Measurements from ENCODE around the gene WDR43.
A peak's percentile ranks its signal among the peaks of the same experiment; 100 is the strongest.

The WDR43 gene

DNA sequence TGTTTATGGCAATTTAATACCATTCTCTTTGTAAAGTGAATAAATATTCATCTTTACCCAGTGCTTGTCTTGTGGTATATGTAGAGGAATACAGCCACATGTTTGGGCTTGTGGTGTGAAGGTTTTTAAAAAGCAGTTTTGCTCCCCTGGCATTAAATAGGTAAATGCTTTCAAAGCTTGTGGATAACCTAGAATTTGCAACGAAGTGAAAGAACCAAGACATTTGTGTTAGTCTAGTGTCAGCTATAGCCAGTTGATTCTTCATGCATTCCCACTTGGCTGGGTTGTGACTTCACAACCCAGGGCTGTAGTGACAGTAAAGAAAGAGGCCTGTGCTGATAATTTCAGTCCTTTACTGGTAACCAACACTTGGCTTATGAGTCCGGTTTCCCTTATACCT is 53.7 kb downstream of the WDR43 start:
- H3K36me3 ChIP-seq, result peaks cover 26% of the 10 kb centered on the region
- H3K4me3 ChIP-seq (ENCODE audit: low read depth in 1 of 2, low read length in 1 of 2), result no peak overlapping the region
- no peaks in the 10 kb centered on the region for H3K27me3 ChIP-seq
- H3K9me3 ChIP-seq, result no peaks in the 10 kb centered on the region
- TF ChIP-seq, protein P1, sequence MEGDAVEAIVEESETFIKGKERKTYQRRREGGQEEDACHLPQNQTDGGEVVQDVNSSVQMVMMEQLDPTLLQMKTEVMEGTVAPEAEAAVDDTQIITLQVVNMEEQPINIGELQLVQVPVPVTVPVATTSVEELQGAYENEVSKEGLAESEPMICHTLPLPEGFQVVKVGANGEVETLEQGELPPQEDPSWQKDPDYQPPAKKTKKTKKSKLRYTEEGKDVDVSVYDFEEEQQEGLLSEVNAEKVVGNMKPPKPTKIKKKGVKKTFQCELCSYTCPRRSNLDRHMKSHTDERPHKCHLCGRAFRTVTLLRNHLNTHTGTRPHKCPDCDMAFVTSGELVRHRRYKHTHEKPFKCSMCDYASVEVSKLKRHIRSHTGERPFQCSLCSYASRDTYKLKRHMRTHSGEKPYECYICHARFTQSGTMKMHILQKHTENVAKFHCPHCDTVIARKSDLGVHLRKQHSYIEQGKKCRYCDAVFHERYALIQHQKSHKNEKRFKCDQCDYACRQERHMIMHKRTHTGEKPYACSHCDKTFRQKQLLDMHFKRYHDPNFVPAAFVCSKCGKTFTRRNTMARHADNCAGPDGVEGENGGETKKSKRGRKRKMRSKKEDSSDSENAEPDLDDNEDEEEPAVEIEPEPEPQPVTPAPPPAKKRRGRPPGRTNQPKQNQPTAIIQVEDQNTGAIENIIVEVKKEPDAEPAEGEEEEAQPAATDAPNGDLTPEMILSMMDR (IDR thresholded peaks at IDR 0.05), result no peak
- H3K27ac ChIP-seq, result no peak overlapping the region
- peaks cover 20 to 24% of the 10 kb centered on the region in 2 experiments for H3K4me1 ChIP-seq (ENCODE audit: control insufficient read depth in 1 of 2, insufficient read depth in 1 of 2, low read depth in 1 of 2, low read length in 1 of 2)

DNA sequence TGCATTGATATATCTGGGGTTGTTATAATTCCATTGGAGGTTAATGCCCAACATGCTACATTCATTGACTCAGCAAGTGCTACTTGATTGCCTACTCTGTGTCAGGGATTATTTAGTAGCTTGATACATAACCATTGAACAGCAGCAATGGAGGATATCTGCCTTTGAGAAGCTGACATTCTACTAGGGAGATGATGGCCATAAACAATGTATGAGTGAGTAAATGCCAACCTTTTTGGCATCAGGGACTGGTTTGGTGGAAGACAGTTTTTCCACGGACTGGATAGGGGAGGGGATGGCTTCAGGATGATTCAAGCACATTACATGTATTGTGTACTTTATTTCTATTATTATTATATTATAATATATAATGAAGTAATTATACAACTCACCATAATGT is 54.7 kb downstream of the WDR43 start:
- Histone ChIP-seq H3K4me3 (ENCODE audit: low read depth in 1 of 2, low read length in 1 of 2) (no peak overlapping the region), H3K4me1 (ENCODE audit: control insufficient read depth in 1 of 2, insufficient read depth in 1 of 2, low read depth in 1 of 2, low read length in 1 of 2) (peaks cover 26 to 29% of the 10 kb centered on the region in 2 experiments), H3K27ac (no peak overlapping the region)

DNA sequence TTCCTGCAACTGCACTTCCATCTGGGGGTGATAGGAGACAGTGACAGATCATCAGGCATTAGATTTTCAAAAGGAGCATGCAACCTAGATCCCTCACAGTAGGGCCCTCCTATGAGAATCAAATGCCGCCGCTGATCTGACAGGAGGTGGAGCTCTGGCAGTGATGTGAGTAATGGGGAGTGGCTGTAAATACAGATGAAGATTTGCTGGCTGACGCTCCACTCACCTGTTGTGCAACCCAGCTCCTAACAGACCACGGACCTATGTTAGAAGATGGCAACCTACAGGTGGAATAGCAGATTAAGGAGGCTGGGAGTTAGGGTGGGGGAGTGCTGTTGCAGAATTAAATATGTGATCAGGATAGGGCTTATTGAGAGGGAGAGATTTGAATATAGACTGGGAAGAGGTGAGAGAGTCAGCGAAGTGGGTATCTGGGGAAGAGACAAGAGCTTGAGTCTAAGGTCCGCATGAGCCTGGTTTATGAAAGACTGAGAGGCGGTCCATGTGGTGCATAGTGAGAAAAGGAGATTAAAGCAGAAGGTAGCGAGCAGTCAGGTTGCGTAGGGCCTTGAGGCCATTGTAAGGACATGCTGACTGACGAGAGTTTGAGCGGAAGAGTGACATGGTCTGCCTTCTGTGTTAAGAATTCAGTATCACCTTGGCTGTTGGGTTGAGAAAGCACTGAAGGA is 55.3 kb downstream of the WDR43 start:
- H3K36me3 ChIP-seq, result peaks cover 14% of the 10 kb centered on the region
- no peak overlapping the region for H3K27ac ChIP-seq
- H3K9me3 ChIP-seq, result no peaks in the 10 kb centered on the region
- H3K4me3 ChIP-seq (ENCODE audit: low read depth in 1 of 2, low read length in 1 of 2), result no peak overlapping the region
- H3K27me3 ChIP-seq, result no peaks in the 10 kb centered on the region
- H3K4me1 ChIP-seq (ENCODE audit: control insufficient read depth in 1 of 2, insufficient read depth in 1 of 2, low read depth in 1 of 2, low read length in 1 of 2), result peaks cover 26 to 29% of the 10 kb centered on the region in 2 experiments
- TF ChIP-seq, protein P1 (IDR thresholded peaks at IDR 0.05), result no peak

More for the DNA sequence above, 54.7 kb downstream of the WDR43 start:
- Histone ChIP-seq H3K36me3 (peaks cover 17% of the 10 kb centered on the region), H3K27me3 (no peaks in the 10 kb centered on the region), H3K9me3 (no peaks in the 10 kb centered on the region)
- TF ChIP-seq, protein P1 (IDR thresholded peaks at IDR 0.05), result no peak

DNA sequence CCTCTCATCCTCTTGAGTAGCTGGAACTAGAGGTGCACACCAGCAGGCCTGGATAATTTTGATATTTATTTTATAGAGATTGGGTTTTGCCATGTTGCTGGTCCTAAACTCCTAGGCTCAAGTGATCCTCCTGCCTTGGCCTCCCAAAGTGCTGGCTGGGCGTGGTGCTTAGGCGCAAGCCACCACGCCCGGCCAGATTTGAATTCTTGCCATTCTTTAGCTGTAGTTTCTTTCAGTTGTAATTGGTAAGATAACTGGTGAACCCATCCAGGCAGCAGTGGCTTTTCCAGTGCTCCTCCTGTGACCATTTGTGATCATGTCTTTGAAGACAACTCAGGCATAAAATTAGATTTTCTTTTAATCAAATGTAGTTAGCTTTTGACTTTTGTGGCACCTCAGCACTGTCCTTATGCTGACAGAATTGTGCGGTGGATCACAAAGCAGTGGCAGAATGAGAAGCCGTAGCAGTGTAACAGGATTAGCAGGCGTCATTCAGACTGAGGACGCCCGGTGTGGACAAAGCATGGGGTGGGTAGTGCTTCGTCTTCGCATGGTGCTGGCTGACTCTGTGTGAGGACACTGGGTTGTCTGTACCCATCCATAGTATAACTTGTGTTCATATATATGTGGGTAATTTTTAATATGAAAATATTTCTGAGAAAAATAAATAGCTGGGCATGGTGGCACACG is 56.6 kb downstream of the WDR43 start:
- Histone ChIP-seq H3K4me1 (ENCODE audit: control insufficient read depth in 1 of 2, insufficient read depth in 1 of 2, low read depth in 1 of 2, low read length in 1 of 2) (peaks cover 26 to 29% of the 10 kb centered on the region in 2 experiments), H3K27me3 (no peaks in the 10 kb centered on the region), H3K4me3 (ENCODE audit: low read depth in 1 of 2, low read length in 1 of 2) (no peak overlapping the region), H3K9me3 (no peaks in the 10 kb centered on the region), H3K36me3 (peaks cover 7% of the 10 kb centered on the region), H3K27ac (peak overlapping the region; percentile 75)
- TF ChIP-seq, protein P1 (IDR thresholded peaks at IDR 0.05), result no peak

DNA sequence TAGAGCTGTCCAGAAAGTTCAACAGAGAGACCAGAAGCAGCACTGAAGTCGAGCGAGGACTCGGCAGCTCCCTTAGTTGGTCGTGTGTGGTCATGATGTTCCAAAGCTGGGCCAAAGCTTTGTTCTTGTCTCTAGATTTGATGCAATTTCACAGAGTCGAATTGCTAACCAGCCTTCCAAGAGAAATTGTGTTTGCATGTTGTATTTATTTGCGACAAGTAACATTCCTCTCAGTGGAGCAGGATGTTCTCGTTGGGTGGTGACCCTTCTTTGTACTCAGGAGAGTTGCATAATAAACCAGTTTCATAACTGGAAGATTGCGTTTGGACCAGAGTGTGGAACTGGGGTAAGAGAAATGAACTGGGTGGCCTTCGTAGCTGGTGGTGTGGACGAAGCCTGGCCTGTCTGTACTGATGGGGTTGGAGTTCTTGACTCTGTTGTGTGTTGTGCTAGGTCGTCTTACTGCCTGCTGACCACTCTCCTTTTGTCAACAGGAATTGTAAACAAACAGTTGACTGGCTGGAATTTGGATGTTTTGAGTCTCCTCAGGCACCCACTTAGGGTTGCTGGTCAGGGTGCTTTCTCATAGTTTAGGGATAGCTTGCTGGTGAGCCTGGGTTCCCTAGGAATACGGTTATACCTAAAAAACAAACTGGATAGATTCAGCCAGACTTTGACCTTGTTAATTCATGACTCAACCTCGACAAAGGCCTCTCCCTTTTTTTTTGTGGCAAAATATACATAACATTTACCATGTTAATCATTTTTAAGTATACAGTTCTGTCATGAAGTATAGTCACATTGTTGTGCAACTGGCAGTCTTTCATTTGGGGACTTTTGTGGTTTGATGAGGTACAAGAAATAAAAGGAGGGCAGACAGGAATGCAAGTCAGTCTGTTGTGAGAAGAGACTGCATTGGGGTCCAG is 57.7 kb downstream of the WDR43 start:
- no peaks in the 10 kb centered on the region for H3K27me3 ChIP-seq
- H3K9me3 ChIP-seq, result no peaks in the 10 kb centered on the region
- H3K4me3 ChIP-seq (ENCODE audit: low read depth in 1 of 2, low read length in 1 of 2), result peak overlapping the region; percentile 25 to 44
- H3K4me1 ChIP-seq (ENCODE audit: control insufficient read depth in 1 of 2, insufficient read depth in 1 of 2, low read depth in 1 of 2, low read length in 1 of 2), result peaks cover 26 to 36% of the 10 kb centered on the region in 2 experiments
- TF ChIP-seq, protein P1 (IDR thresholded peaks at IDR 0.05), result no peak
- no peaks in the 10 kb centered on the region for H3K36me3 ChIP-seq
- H3K27ac ChIP-seq, result peak overlapping the region; percentile 75
